ENCODE results near the gene PAPPA.

PAPPA gene

GRCh38 chr9:116361547-116361946 lies 208.0 kb downstream of the PAPPA start:
- no peak for DNase-seq

GRCh38 chr9:116362493-116362892 lies 208.9 kb downstream of the PAPPA start:
- no peak for DNase-seq

GRCh38 chr9:116365056-116365471 lies 211.5 kb downstream of the PAPPA start:
- DNase-seq: no peak

GRCh38 chr9:116366241-116366640 lies 212.7 kb downstream of the PAPPA start:
- no peak for DNase-seq

GRCh38 chr9:116368680-116369079 lies 215.1 kb downstream of the PAPPA start:
- no peak for DNase-seq

GRCh38 chr9:116369706-116370105 lies 216.1 kb downstream of the PAPPA start:
- no peak for DNase-seq

GRCh38 chr9:116370556-116370955 lies 217.0 kb downstream of the PAPPA start:
- DNase-seq: no peak

GRCh38 chr9:116372081-116372673 lies 218.6 kb downstream of the PAPPA start:
- no peak for DNase-seq

GRCh38 chr9:116372786-116373185 lies 219.2 kb downstream of the PAPPA start:
- no peak for DNase-seq

- DNase-seq: no peak
Measured at GRCh38 chr9:116377179-116377798, 223.7 kb downstream of the PAPPA start.

- DNase-seq: no peak
Measured at GRCh38 chr9:116378873-116379272, 225.3 kb downstream of the PAPPA start.

- no peak for DNase-seq
Measured at GRCh38 chr9:116379821-116380220, 226.2 kb downstream of the PAPPA start.

GRCh38 chr9:116380496-116380995 lies 227.0 kb downstream of the PAPPA start:
- DNase-seq: no peak

GRCh38 chr9:116381350-116381749 lies 227.8 kb downstream of the PAPPA start:
- DNase-seq: no peak

GRCh38 chr9:116382053-116382452 lies 228.5 kb downstream of the PAPPA start:
- no peak for DNase-seq

GRCh38 chr9:116383133-116383532 lies 229.5 kb downstream of the PAPPA start:
- DNase-seq: no peak

- no peak for DNase-seq
Measured at GRCh38 chr9:116383936-116384335, 230.3 kb downstream of the PAPPA start.

- DNase-seq: no peak
Measured at GRCh38 chr9:116387934-116388698, 234.5 kb downstream of the PAPPA start.

- no peak for DNase-seq
Measured at GRCh38 chr9:116389541-116390302, 236.1 kb downstream of the PAPPA start.

- peak; percentile 2 to 6 for DNase-seq
Measured at GRCh38 chr9:116390303-116391228, 237.0 kb downstream of the PAPPA start.

GRCh38 chr9:116391306-116391900 lies 237.8 kb downstream of the PAPPA start:
- DNase-seq: no peak

GRCh38 chr9:116393198-116393597 lies 239.6 kb downstream of the PAPPA start:
- no peak for DNase-seq

All from inflammatory macrophage treated with lipopolysaccharide for 1 hour (primary cell).